ENCODE results near the gene SETD1B.

The SETD1B gene

DNA sequence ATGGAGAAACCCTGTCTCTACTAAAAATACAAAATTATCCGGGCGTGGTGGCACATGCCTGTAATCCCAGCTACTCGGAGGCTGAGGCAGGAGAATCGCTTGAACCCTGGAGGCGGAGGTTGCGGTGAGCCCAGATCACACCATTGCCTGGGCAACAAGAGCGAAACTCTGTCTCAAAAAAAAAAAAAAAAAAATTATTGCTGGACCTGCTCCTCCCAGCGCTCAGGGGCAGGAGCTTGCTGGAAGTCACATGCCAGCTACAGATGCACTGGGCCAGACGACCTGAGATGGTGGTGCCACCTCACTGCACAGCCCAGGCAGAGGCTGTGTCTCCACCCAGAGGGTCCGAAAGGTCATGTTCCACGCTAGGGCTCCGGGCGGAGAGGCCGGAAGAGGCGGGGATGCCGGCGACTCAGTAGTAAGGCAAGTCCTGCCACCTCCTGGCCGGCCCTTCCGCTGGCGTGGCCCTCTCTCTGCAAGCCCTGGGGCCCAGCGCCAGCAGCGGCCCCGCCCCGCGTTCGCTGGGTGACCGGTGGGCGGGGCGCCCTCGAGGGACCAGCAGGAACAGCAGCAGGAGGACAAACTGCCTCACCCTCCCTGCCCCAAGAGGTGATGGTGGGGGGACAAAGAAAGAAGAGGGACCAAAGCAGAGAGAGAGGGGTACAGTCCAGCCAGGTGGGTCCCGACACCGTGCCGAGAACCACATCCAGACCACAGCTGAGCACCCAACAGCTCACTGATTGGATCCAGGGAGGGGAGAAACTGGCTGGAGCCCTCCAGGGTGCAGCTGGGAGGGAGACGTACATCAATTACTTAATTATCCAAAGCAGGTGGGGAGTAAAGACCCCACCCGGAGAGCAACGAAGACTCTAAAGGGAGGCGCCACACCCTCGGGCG, 6.7 kb upstream of the SETD1B start:
- DNase-seq = no peak

DNA sequence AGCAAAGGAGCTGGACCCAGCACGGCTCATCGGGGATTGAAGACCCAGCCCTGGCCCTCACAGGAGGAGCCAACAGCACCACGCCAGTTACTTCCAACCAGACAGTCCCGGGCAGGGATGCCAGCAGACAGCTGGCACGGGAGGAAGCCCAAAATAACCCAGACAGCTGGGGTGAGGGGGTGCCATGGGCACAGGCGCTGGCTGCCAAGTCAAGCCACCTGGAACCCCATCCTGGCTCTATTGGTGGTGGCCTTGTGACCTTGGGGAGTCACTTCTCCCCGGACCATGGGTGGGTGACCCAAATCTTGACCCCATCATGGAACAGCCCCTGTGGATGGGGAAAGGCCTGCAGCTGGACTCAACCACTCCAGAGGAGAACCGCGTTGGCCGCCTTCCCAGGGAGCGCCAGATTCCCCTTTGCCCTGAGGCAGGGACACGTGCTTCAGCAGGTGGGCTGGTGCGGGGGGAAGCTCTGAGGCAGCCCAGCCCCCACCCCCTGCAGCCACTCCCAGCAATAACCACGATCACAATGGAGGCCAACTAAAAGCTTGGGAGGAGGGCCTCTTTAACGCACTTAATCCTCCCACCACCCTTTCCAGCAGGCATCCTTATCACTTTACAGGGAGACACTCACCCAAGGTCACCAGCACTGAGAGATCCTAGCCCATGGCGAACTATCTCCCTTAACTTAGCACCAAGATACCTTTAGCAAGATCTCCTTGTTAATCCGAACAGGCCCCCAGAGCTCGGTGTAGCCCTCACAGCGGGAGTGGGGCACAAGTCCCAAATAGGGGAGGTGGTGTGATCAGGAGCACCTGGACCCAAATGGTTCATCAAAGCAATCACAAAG, 5.6 kb upstream of the SETD1B start:
- no peak for DNase-seq

DNA sequence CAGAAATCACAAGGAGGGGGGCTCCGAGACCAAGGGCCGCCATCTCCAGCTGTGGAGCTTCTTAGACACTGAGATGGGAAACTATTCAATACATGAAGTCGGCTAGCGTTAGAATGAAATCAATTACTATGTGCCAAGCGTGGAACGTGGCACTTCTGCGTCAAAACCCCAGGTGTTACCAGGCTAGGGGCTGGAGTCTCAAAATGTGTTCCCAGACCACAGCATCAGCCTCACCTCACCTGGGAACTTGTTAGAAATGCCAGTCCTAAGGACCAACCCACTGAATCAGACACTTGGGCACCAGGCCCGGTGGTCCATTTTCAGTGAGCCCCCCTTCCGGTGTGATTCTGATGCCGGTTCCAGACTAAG, 5.0 kb upstream of the SETD1B start:
- no peak for DNase-seq

DNA sequence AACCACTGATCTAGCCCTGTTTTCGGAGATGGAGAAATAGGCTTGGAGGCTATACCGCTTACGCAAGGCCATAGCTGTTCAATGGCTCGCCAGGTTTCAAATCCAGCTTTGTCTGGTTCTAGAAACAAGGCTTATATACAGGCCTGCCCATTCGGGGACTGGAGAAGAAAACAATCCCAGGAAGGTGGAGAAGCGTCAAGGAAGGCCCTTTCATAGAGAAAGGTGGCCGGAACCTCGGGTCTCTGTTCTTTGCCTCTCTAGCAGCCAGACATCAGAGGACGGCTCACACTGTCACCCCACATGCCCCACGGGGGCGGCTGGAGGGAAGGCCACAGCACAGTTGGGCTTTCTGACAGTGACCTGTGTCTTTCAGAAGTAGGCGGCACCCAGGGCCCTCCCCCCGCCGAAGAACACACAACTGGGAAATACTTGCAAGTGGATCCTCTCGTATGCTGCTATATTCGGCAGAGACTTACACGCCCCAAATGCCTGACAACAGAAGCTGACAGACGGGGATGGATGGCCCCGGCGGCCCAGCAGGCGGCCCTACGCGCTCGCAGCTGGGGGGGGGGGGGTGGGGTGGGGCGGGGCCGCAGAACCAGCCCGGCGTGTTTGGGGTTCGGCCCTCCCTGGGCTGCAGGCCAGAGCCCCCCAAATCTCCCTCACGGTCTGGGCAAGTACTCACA, 4.5 kb upstream of the SETD1B start:
- no peak for DNase-seq

DNA sequence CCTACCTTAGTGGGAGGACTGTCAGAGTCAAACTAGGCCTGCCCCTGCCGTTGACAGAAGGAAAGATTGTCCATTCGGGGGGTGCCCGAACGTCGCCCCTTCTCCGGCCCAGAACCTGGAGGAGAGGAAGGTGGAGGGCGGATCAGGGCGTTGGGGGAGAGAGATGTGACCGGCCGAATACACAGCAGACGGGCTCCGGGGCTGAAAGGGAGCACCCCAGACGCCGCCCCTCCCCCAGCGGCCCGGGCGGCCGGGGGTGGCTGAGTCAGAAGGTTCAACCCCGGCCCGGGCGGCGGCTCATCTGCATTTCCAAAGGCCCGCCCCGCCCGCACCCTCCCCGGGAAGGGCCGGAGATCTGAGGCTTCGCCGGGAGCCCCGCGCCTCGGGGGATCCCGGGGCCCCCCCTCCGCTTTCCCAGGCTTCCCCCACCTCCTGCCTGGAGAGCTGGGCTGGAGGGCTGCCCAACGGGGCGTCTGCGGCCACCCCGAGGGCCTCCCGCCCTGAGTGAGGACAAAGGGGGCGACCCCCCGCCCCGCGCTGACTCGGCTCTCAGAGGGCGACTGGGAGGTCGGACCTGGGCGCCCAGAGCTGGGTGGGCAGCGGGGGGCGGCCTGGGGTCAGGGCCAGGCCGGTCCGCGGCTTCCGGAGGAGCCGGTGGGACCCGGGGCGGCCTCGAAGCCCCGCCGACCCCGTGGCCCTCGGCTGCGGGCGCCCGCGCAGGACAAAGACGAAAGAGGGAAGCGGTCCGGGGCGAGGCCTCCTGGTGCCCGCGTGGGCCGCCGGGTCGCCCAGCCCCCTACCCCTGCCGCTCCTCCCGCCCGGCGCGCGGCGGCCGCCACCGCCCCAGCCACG, 3.7 kb upstream of the SETD1B start:
- peak; percentile 71 to 73 for DNase-seq

DNA sequence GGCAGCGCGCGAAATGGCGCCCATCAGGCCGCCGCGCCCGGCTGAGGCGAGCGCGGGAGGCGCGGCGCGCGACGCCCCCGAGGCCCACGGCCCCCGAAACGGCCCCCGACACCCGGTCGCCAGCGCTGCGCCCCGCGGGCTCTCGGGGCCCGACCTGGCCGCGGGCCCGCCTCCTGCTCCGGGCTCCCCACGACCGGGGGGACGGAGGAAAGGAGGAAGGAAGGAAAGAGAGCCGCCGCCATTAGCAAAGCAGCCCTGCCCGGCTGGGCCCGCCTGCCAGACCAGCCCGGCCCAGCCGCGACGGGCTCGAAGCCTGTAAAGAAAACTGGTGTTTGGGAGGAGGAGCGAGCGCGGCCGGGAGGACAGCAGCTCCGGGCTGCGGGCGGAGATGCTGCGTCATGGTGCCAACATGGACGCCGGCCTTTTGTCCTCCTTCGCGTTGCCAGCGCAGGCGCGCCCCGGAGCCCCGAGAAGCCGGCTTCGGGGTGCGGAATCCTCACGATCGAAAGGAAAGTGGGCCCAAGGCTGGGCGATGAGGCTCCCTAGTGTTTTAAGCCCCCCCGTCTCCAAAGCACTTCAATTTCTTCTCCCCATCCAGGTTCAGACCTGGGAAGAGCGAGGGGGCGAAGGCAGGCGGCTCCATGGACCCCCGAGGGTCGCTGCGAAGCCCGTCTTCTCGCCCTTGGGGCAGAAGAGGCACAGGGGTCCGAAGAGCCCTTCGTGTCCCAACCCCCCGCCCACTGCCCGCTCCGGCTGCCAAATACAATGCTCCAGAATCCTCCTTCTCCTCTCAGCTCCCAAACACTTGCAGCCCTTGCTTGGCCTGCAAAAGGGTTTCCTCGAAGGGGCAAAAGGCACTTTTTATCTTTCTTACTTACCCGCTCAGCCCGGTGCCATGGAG, 2.9 kb upstream of the SETD1B start:
- DNase-seq = peak; percentile 59 to 66

DNA sequence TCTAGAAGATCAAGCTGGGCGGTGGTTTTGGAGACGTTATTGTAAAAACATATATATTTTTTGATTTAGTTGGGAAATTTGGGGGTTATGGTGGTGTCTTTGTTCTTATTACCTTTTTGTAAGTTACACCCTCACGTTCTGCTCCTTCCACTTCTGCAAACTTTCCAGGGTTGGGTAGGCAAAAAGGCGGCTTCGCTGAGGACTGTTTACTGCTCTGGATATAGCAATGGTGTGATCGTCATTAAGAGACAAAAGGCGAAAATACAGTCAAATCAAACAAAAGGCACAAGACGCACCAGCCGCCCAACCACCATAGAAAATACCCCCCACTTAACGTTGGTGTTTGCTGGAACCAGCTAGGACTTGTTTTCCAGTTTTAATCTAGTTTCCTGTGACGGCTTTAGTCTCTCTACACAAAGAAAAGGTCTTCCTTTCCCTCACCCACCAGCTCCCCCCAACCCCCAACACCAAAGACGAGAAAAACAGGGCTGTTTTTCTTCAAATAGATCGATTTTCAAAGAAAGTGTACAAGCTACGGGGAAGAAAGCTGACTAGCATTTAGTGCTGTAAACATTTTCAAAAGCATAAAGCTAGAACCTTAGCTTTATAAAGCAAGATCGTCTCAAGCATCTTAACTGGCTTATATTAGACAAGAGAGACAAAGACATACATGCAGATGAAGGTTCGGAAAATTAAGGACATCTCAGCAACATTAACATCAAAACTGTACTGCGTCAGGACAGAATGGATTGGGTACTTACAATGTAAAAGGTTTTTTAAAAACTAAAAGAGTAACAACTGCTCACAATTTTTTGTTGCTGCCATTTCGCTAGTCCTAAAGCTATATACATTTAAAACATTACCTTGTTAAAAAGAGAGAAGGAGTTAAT, 2.0 kb upstream of the SETD1B start:
- no peak for DNase-seq

DNA sequence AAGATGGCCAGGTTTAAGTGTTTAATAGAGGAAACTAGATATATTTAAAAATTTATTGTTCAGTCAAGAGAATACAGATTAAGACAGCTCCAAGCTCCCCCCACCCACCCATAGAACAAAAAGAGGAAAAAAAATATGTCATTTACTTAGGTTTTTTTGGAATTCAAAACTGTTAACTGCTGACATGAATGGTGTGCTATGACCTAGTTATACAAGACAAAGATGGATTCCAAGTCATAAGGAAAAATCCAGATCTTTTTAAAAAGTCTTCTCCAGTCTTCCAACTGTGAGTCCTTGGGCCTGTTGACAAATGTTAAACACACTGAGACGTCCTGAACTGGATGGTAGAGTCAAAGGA, 1.3 kb upstream of the SETD1B start:
- no peak for DNase-seq

DNA sequence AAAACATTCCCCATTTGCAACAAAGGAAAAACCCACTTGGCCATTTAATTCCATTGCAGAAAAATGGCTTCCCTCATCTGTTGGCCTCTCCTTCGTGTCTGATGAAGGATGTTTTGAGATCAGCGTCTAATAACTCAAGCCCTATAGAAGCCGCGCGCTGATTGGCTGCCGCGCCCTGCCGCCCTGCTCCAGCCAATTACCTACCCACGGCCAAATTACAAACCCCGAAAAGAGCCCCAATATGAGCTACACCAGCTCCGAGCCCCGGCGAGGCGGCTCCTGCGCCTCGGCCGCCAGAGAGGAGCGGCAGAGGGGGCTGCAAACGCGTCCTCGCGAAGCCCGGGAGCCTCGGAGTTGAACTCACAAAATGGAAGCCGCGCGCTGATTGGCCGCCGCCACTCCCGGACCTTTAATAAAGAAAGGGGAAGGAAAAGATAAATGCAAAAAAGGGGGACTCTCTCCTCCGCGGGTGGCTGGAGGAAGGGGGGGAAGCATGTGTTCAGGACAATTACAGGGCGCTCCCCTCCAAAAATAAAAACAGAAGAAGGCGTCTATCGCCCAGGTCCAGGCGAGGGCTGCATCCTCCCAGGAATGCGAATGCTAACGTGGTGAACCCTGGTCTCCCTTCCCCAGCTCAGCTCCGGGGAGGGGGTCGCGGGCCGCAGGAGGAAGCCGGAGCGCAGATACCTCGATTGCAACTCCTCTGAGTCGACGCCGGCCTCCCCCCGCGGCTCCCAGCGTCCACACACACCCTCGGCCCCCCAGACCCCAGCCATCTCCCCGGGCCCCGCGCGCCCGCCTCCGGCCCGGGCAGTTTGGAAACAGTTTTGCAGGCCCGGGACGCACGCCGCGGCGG, 738 bp upstream of the SETD1B start:
- peak; percentile 83 for DNase-seq

DNA sequence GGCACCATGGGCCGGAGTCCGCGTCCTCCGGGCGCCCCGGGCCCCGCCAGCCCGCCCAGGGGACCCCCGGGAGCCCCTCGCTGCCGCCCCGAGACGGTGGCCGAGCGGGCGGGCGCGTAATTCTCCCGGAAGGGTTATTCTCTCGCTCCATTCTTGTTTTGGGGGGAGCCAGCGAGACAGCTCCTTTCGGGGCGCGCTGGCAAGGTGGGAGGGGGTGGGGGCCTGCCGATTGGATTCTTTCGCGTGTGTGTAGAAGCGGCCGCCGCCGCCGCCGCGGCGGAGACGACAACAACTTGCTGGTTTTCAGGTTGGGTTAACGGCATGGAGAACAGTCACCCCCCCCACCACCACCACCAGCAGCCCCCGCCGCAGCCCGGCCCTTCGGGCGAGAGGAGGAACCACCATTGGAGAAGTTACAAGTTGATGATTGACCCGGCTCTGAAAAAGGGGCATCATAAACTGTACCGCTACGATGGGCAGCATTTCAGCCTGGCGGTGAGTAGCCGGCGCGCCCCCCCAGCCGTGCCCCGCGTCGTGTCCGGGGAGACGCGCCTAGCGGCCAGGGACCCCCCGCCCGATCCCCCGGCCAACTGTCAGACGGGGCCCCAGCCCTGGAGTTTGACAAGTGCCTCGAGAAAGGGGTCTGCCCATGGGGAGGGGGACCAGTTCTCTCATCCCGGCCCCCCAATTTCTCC, 755 bp downstream of the SETD1B start:
- DNase-seq = peak in 1 of 2 experiments; percentile 60

DNA sequence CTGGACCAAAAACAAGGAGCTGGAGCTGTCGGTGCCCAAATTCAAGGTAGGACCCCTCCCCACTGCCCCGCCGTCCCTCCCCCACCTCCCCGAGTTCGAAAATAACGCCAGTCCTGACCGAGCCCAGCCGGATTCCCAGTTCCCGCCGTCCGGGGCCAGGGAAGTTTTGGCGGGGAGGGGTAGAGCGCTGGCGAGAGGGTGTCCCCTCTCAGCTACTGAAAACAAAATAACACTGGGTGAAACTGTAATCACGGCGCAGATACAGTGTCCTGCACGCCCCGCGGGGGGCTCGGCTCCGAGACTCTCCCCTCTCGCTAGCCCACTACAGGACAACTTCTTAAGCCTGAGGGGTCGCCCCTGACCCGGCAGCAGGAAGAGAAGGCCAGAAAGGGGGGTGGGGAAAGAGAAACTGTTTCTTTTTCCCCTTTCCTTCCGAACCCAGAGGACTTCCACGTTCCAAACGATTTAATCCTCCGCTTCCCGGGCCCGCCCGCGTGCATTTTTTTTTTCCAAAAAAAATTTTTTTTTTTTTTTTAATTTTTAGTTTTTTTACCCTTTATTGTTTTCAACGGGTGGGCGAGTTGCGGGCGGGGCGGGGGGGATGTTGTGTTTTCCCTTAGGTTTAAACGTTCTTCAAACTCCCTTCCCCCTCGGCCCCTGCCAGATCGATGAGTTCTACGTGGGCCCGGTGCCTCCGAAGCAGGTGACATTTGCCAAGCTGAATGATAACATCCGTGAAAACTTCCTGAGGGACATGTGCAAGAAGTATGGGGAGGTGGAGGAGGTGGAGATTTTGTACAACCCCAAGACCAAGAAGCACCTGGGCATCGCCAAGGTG, 1.6 kb downstream of the SETD1B start:
- no peak for DNase-seq

DNA sequence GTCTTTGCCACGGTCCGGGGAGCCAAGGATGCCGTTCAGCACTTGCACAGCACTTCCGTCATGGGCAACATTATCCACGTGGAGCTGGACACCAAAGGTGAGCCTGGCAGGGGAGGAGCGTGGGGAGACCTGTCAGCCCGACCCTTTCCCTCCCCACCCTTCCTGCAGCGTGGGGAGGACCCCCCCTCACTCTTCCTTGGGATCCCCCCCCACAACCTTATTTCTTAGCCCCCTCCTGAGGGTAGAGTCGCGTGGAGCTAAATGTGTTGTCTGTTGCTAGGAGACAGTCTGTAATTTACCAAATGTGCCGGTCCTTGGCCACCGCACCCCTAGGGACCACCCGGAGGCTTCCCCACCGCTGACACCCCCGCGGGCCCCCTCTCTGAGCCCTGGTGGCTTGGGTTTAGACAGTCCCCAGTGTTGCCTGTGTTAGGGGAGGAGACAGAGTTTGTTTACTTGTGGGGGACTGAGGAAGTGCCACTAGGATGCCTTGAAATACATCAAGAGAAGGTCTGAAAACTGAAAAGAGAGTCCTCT, 2.3 kb downstream of the SETD1B start:
- no peak for DNase-seq

DNA sequence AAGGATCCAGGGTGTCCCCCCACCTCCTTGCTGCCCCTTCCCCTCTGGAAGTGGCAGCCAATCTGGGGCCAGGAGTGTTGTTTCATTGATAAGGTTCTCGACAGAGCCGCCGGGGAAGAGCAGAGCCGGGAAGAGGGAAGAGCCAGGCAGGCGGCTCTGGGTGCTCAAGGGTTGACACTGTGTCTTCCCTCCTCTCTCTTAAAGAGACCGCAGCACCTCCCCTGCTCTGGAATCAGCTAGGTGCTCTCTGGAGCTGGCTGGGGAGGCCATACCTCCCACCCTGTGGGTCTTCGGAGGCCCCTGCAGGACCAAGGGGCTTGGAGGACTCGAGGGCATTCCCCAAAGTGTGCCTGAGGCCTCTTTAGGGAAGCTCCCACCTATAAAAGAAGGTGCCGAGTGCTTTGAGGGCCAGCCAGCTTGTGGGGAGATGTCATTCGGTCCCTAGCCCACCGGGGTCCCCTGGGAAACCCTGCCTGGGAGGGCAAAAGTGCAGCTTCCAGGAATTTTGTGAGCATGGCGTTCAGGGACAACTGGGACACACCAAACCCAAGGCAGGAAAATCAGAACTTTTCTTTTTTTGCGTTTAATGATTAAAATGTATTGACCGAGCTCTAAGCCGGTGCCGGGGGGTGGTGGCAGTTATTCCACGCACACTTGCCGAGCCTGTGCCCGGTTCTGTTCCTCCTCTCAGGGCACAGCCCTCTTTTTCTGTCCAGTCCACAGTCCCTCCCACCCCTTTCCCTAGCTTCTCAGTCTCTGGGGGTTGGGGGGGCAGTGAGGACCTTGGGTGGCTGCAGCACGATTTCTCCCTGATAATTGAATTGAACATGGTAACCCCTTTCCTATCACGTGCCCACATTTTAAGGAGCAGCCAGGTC, 3.0 kb downstream of the SETD1B start:
- no peak for DNase-seq

DNA sequence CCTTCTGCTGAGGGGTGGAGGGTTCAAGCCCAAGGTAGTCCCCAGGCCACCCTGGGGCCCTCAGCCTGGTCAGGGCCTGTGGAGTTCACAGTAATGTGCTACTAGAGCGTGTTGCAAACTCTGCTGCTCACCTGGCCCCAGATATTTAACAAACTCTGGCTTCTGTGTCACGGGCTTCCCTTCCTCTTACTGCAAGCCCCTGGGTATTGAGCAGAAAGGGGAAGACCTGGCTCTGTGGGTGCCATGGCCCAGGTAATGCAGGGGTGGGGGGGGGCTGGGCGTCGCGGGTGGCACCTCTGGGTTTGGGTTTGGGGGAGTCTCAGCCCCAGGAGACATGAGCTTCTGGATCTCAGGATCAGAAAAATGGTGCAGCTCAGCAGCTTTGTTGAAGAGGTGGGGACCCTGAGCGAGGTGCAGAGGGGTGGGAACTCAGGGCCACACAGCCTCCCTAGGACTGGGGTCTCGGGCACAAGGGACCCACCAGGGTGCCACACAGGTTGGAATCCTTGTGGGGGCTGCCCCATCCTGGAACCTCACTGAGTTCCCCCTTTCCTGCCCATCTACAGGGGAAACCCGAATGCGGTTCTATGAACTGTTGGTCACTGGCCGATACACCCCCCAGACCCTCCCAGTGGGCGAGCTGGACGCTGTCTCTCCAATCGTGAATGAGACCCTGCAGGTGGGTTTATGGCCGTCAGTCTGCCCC, 4.0 kb downstream of the SETD1B start:
- DNase-seq = no peak

DNA sequence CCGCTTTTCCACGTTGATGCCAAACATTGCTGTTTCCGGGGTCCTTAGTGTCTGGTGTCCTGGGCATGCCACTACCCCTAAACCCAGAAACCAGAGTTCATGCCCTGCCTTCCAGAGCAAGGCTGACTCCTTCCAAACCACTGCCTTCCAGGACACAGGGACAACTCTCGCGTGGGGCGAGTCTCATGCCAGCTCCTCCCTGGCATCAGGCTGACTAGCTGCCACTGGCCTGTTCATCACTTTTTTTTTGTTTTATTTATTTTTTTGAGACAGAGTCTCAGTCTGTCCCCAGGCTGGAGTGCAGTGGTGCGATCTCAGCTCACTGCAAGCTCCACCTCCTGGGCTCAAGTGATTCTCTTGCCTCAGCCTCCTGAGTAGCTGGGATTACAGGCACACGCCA, 4.8 kb downstream of the SETD1B start:
- DNase-seq = no peak

DNA sequence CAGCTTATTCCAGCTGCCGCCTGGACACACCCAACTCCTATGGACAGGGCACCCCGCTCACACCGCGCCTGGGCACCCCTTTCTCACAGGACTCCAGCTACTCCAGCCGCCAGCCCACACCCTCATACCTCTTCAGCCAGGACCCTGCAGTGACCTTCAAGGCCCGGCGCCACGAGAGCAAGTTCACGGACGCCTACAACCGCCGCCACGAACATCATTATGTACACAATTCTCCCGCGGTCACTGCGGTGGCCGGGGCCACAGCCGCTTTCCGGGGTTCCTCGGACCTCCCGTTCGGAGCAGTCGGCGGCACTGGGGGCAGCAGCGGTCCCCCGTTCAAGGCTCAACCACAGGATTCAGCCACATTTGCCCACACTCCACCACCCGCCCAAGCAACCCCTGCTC, 5.9 kb downstream of the SETD1B start:
- no peak for DNase-seq
